ENCODE results near the gene THUMPD3. TPM values are rescaled to one million over a fixed set of nuclear protein-coding genes. Genes with fewer than 3 reads are reported as not detected.

THUMPD3 gene
- polyA plus RNA-seq, 3 donors: 10.2 to 13.1 (median 11.5) TPM

GRCh38 chr3:9351709-9352126, 11.1 kb upstream of the THUMPD3 start:
- Histone ChIP-seq H3K36me3 (replicated peaks in 1 of 2; ENCODE audit: control insufficient read depth in 1 of 2, insufficient read depth in 2 of 2, low read length in 2 of 2) (no peaks in the 10 kb centered on the region), H3K27me3 (ENCODE audit: control insufficient read depth in 2 of 2, insufficient read depth in 2 of 2, low read length in 2 of 2) (no peaks in the 10 kb centered on the region), H3K9ac (ENCODE audit: insufficient read depth, low read length, poor library complexity, severe bottlenecking) (no peak overlapping the region), H3K4me3 (replicated peaks in 1 of 3; ENCODE audit: low read depth in 2 of 3, low read length in 3 of 3) (no peak overlapping the region), H3K9me3 (replicated peaks in 1 of 2; ENCODE audit: control insufficient read depth in 1 of 2, insufficient read depth in 1 of 2, low read length in 2 of 2) (no peaks in the 10 kb centered on the region), H3K79me2 (ENCODE audit: insufficient read depth, low read length) (no peaks in the 10 kb centered on the region), H4K20me1 (ENCODE audit: insufficient read depth, low read length) (no peaks in the 10 kb centered on the region), H3K4me1 (ENCODE audit: control insufficient read depth in 1 of 2, insufficient read depth in 2 of 2, low read length in 2 of 2) (peaks cover 12 to 13% of the 10 kb centered on the region in 2 donors), H2AFZ (ENCODE audit: insufficient read depth, low read depth, low read length, poor library complexity, severe bottlenecking) (no peak overlapping the region), H3K27ac (ENCODE audit: low read depth in 1 of 2, low read length in 2 of 2) (no peak overlapping the region), H3K4me2 (replicated peaks; ENCODE audit: extremely low read depth, low read length, poor library complexity, severe bottlenecking) (no peak overlapping the region)
- no peak overlapping the region for H3K27ac Mint-ChIP-seq
- WGBS (ENCODE audit: insufficient coverage): 82% methylated on average over 2 of the region's 3 CpGs
- no peak for DNase-seq
- no peaks in the 10 kb centered on the region for H3K36me3 Mint-ChIP-seq
- H3K4me1 Mint-ChIP-seq: peaks cover 21% of the 10 kb centered on the region
- no peak overlapping the region for H3K4me3 Mint-ChIP-seq
- H3K27me3 Mint-ChIP-seq (ENCODE audit: low read depth in 3 of 3): peaks cover 0 to 1% (median 1%) of the 10 kb centered on the region in 3 donors
- TF ChIP-seq, protein P1, sequence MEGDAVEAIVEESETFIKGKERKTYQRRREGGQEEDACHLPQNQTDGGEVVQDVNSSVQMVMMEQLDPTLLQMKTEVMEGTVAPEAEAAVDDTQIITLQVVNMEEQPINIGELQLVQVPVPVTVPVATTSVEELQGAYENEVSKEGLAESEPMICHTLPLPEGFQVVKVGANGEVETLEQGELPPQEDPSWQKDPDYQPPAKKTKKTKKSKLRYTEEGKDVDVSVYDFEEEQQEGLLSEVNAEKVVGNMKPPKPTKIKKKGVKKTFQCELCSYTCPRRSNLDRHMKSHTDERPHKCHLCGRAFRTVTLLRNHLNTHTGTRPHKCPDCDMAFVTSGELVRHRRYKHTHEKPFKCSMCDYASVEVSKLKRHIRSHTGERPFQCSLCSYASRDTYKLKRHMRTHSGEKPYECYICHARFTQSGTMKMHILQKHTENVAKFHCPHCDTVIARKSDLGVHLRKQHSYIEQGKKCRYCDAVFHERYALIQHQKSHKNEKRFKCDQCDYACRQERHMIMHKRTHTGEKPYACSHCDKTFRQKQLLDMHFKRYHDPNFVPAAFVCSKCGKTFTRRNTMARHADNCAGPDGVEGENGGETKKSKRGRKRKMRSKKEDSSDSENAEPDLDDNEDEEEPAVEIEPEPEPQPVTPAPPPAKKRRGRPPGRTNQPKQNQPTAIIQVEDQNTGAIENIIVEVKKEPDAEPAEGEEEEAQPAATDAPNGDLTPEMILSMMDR (IDR thresholded peaks at IDR 0.05): no peak
- no peaks in the 10 kb centered on the region for H3K9me3 Mint-ChIP-seq
- intact Hi-C loops (cut with micrococcal nuclease): loop anchor here (2.0 to 5.0 kb wide), 2 partner anchors 71 kb away; no protein-coding TSS in a partner anchor

DNA sequence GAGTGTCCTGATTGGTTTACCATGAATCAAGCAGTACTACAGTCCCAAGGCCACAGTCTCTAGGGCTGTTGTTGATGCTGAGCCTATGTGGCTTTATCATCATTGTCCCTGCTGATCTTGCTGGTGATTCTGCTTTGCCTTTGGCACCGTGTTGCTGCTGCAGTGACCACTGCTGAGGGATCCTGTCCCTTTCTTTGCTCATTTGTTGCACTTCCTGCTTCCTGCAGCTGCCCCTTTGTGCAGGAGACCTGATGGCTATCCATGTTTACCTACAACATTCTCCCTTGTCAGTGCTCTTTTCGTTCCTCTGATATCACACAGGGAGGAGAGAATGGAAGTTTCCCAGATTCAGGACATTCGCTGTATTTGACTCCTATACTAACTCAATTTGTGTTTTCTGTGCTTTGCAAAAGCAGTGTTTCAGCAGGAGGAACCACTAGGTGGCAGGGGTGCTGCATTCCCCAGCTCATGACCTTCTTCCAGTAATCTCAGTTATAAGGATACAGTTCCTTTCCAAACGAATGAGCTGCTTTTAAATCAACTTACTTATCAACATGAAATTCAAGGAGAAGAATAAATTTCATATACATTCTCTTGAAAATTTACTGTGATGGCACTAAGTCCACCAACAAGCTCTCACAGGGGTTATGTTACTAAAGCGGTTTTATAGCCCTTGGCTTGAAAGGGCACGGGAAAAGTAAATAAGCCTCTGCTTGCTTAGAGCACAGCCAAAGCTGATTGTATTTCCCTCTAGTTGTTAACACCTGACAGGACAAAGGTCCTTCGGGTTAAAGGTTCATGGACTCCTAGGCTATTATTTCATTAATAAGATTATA, 9.7 kb upstream of the THUMPD3 start:
- Histone ChIP-seq H3K9me3 (replicated peaks in 1 of 2; ENCODE audit: control insufficient read depth in 1 of 2, insufficient read depth in 1 of 2, low read length in 2 of 2) (no peaks in the 10 kb centered on the region), H3K9ac (ENCODE audit: insufficient read depth, low read length, poor library complexity, severe bottlenecking) (no peak overlapping the region), H3K4me1 (ENCODE audit: control insufficient read depth in 1 of 2, insufficient read depth in 2 of 2, low read length in 2 of 2) (peaks cover 12 to 13% of the 10 kb centered on the region in 2 donors), H4K20me1 (ENCODE audit: insufficient read depth, low read length) (no peaks in the 10 kb centered on the region), H3K4me3 (replicated peaks in 1 of 3; ENCODE audit: low read depth in 2 of 3, low read length in 3 of 3) (no peak overlapping the region), H3K27ac (ENCODE audit: low read depth in 1 of 2, low read length in 2 of 2) (no peak overlapping the region), H3K4me2 (replicated peaks; ENCODE audit: extremely low read depth, low read length, poor library complexity, severe bottlenecking) (peak overlapping the region; percentile 7), H3K79me2 (ENCODE audit: insufficient read depth, low read length) (no peaks in the 10 kb centered on the region), H2AFZ (ENCODE audit: insufficient read depth, low read depth, low read length, poor library complexity, severe bottlenecking) (peak overlapping the region; percentile 65), H3K36me3 (replicated peaks in 1 of 2; ENCODE audit: control insufficient read depth in 1 of 2, insufficient read depth in 2 of 2, low read length in 2 of 2) (no peaks in the 10 kb centered on the region), H3K27me3 (ENCODE audit: control insufficient read depth in 2 of 2, insufficient read depth in 2 of 2, low read length in 2 of 2) (no peaks in the 10 kb centered on the region)
- intact Hi-C loops (cut with micrococcal nuclease): loop anchor here (2.0 to 5.0 kb wide), 2 partner anchors 69 to 70 kb away; no protein-coding TSS in a partner anchor
- TF ChIP-seq, protein P1 (IDR thresholded peaks at IDR 0.05): peak; percentile 92
- Mint-ChIP-seq H3K9me3 (no peaks in the 10 kb centered on the region), H3K4me1 (peaks cover 21% of the 10 kb centered on the region), H3K27ac (no peak overlapping the region), H3K4me3 (peak overlapping the region in 1 of 2 donors; percentile 56), H3K27me3 (ENCODE audit: low read depth in 3 of 3) (peaks cover 0 to 1% (median 1%) of the 10 kb centered on the region in 3 donors), H3K36me3 (no peaks in the 10 kb centered on the region)
- peak; percentile 51 to 72 (median 58) for DNase-seq
- WGBS (ENCODE audit: insufficient coverage): 0% methylated on average over 1 of the region's 7 CpGs
